Smooth muscle cell (in vitro differentiated cells): ENCODE results near the gene ERI2. TPM values are rescaled to one million over a fixed set of nuclear protein-coding genes. Genes with fewer than 3 reads are reported as not detected.

Source experiments
- DNase-seq: peaks from one replicate; lab custom pipeline; 2025; ENCODE audit not compliant: unreplicated experiment; lab: John Stamatoyannopoulos, UW
- H2AFZ ChIP-seq: fragments of 200-600 bp; sonication (generic); 2 replicates; pipeline ENCODE4 v1.6.0; 2016; ENCODE audit warnings: antibody characterized with exemption, low read depth, mild to moderate bottlenecking
- H3F3A ChIP-seq: fragments of 200-600 bp; sonication (generic); 2 replicates; pipeline ENCODE4 v1.6.0; 2017; ENCODE audit warnings: antibody characterized with exemption, low read depth
- H3K27ac ChIP-seq: fragments of 200-600 bp; sonication (generic); 2 replicates; pipeline ENCODE4 v1.5.1; 2016; ENCODE audit warnings: low read depth, mild to moderate bottlenecking
- H3K27me3 ChIP-seq: fragments of 200-600 bp; sonication (generic); 2 replicates; pipeline ENCODE4 v1.6.1; 2016; ENCODE audit warnings: low read depth, mild to moderate bottlenecking
- H3K36me3 ChIP-seq: fragments of 200-600 bp; sonication (generic); 2 replicates; pipeline ENCODE4 v1.5.1; 2016; ENCODE audit warnings: low read depth
- H3K4me1 ChIP-seq: fragments of 200-600 bp; sonication (generic); 2 replicates; pipeline ENCODE4 v1.5.1; 2016; ENCODE audit warnings: low read depth
- H3K4me2 ChIP-seq: fragments of 200-600 bp; sonication (generic); 2 replicates; pipeline ENCODE4 v1.6.0; 2016; ENCODE audit warnings: mild to moderate bottlenecking
- H3K4me3 ChIP-seq: fragments of 200-600 bp; sonication (generic); 2 replicates; pipeline ENCODE4 v1.5.1; 2016; ENCODE audit warnings: mild to moderate bottlenecking
- H3K79me2 ChIP-seq: fragments of 200-600 bp; sonication (generic); 2 replicates; pipeline ENCODE4 v1.6.0; 2016; ENCODE audit warnings: low read depth, mild to moderate bottlenecking
- H3K9ac ChIP-seq: fragments of 200-600 bp; sonication (generic); 2 replicates; pipeline ENCODE4 v1.6.0; 2016; ENCODE audit warnings: low read depth
- H3K9me3 ChIP-seq: fragments of 200-600 bp; sonication (generic); replicated peaks from 2 replicates; pipeline ENCODE4 v1.5.1; 2016; ENCODE audit warnings: low read depth
- H4K20me1 ChIP-seq: fragments of 200-600 bp; sonication (generic); 2 replicates; pipeline ENCODE4 v1.6.0; 2016; ENCODE audit warnings: low read depth
- WGBS: methylation state at CpG from one replicate; pipeline ENCODE4 v1.1.7; 2016; ENCODE audit warnings: low lambda C conversion rate; 5-methylcytosine and 5-hydroxymethylcytosine counted together
- polyA plus RNA-seq: library from polyadenylated mRNA; unstranded; fragments of >200 nt; fragmentation: Nextera tagmentation; extraction: Ambion mirVana; gene quantifications from 2 replicates; pipeline ENCODE4 v1.2.1, GENCODE V29; 2016
- total RNA-seq: library from RNA; depleted of rRNA; stranded (reverse); fragments of >200 nt; gene quantifications from 2 replicates; pipeline ENCODE4 v1.2.3, GENCODE V29; 2014
- TF ChIP-seq, protein P1 (sequence below): fragments of 200-600 bp; sonication (generic); IDR thresholded peaks from 2 replicates; pipeline ENCODE4 v1.5.1; 2017; ENCODE audit warnings: borderline replicate concordance, mild to moderate bottlenecking, antibody characterized with exemption; ENCODE audit not compliant: insufficient read depth, poor library complexity, severe bottlenecking

The ERI2 gene
- total and polyA plus RNA-seq, 2 experiments from 2014 or later, result 7.6 to 12.9 TPM

DNA sequence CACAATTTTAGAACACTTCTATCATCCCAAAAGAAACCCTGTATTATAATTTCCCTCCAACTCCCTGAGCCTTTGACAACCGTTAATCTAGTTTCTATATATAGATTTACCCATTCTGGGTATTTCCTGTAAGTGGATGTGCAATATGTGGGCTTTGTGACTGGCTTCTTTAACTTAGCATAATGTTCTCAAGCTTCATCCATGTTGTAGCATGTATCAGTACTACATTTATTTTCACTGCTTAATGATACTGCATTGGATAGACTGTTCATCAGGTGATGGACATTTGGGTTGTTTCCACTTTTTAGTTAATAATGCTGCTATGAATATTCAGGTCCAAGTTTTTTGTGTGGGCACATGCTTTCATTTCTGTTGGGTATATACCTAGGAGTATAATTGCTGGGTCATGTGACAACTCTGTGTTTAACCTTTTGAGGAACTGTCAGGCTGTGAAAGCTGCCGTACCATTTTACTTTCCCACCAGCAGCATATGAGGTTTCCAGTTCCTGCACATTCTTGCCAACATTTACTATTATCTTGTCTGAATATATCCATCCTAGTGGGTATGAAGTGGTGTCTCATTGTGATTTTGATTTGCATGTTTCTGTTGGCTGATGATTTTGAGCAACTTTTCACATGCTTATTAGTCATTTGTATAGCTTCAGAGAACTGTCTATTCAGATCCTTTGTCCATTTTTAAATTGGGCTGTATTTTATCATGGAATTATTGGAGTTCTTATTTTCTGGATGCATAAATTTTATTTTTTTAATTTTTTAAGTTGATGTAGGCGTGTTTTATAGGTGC, 16.5 kb upstream of the ERI2 start:
- H3K79me2 ChIP-seq, result no peaks in the 10 kb centered on the region
- H3F3A ChIP-seq, result no peaks in the 10 kb centered on the region
- no peaks in the 10 kb centered on the region for H3K27me3 ChIP-seq
- 83% methylated on average over 3 of the region's 3 CpGs for WGBS
- no peak overlapping the region for H2AFZ ChIP-seq
- peaks cover 4% of the 10 kb centered on the region for H3K36me3 ChIP-seq
- no peak for DNase-seq
- H3K4me1 ChIP-seq, result no peaks in the 10 kb centered on the region
- no peak overlapping the region for H3K4me2 ChIP-seq
- H3K9me3 ChIP-seq, result no peaks in the 10 kb centered on the region
- TF ChIP-seq, protein P1, sequence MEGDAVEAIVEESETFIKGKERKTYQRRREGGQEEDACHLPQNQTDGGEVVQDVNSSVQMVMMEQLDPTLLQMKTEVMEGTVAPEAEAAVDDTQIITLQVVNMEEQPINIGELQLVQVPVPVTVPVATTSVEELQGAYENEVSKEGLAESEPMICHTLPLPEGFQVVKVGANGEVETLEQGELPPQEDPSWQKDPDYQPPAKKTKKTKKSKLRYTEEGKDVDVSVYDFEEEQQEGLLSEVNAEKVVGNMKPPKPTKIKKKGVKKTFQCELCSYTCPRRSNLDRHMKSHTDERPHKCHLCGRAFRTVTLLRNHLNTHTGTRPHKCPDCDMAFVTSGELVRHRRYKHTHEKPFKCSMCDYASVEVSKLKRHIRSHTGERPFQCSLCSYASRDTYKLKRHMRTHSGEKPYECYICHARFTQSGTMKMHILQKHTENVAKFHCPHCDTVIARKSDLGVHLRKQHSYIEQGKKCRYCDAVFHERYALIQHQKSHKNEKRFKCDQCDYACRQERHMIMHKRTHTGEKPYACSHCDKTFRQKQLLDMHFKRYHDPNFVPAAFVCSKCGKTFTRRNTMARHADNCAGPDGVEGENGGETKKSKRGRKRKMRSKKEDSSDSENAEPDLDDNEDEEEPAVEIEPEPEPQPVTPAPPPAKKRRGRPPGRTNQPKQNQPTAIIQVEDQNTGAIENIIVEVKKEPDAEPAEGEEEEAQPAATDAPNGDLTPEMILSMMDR, result no peak
- H3K9ac ChIP-seq, result no peak overlapping the region
- H3K4me3 ChIP-seq, result no peak overlapping the region
- H4K20me1 ChIP-seq, result no peaks in the 10 kb centered on the region
- H3K27ac ChIP-seq, result no peak overlapping the region

DNA sequence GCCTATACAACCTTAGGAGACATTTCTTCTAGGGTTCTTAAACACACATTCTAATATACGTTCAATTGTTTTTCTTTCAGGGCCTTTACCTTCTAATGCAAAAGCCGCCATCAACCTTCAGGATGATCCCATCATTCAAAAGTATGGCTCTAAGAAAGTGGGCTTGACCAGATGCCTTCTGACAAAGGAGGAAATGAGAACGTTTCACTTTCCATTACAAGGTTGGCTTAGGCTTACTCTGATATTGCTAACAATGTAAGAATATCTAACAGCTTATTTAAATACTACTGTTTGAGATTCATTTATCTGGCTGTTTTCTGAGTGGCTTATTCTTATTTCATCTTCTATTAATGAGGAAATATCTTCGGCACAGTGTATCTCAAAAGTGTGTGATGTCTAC, 15.4 kb upstream of the ERI2 start:
- no peaks in the 10 kb centered on the region for H4K20me1 ChIP-seq
- no peaks in the 10 kb centered on the region for H3K27me3 ChIP-seq
- 97% methylated on average over 4 of the region's 4 CpGs for WGBS
- H3K4me3 ChIP-seq, result no peak overlapping the region
- no peaks in the 10 kb centered on the region for H3K4me1 ChIP-seq
- no peak overlapping the region for H3K9ac ChIP-seq
- no peaks in the 10 kb centered on the region for H3F3A ChIP-seq
- TF ChIP-seq, protein P1, result no peak
- H3K4me2 ChIP-seq, result no peak overlapping the region
- no peak overlapping the region for H2AFZ ChIP-seq
- H3K9me3 ChIP-seq, result no peaks in the 10 kb centered on the region
- DNase-seq, result no peak
- no peaks in the 10 kb centered on the region for H3K79me2 ChIP-seq
- no peak overlapping the region for H3K27ac ChIP-seq
- no peaks in the 10 kb centered on the region for H3K36me3 ChIP-seq

DNA sequence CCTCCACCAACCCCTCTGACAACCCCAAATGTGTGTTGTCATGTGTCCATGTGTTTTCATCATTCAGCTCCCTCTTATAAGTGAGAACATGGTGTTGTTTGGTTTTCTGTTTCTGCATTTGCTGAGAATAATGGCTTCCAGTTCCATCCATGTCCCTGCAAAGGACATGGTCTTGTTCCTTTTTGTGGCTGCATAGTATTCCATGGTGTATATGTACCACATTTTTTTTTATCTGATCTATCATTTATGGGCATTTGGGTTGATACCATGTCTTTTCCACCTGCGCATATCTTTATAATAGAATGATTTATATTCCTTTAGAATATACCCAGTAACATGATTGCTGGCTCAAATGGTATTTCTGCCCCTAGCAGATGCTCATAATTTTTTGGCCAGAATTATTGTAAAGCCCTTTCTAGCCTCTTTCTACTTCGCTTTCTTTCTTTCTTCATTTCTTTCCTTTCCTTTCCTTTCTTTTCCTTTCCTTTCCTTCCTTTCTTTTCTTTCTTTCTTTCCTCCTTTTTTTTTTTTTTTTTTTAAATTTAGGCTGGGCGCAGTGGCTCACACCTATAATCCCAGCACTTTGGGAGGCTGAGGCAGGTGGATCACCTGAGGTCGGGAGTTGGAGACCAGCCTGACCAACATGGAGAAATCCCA, 12.8 kb upstream of the ERI2 start:
- Histone ChIP-seq H3K36me3 (no peaks in the 10 kb centered on the region), H3K79me2 (no peaks in the 10 kb centered on the region), H3K9me3 (no peaks in the 10 kb centered on the region), H2AFZ (no peak overlapping the region), H3K27ac (no peak overlapping the region), H3K9ac (no peak overlapping the region), H3K4me2 (no peak overlapping the region), H3K4me1 (no peaks in the 10 kb centered on the region), H3K27me3 (no peaks in the 10 kb centered on the region), H3K4me3 (no peak overlapping the region), H3F3A (no peaks in the 10 kb centered on the region), H4K20me1 (no peaks in the 10 kb centered on the region)
- TF ChIP-seq, protein P1, result no peak
- DNase-seq, result no peak
- 89% methylated on average over 4 of the region's 4 CpGs for WGBS
